DND-41 (cell line): ENCODE data around the gene CLEC19A.

Source experiments
- EZH2 ChIP-seq: IDR thresholded peaks from 3 replicates; pipeline ENCODE4 v1.6.1; 2012; ENCODE audit warnings: borderline replicate concordance, low read depth, mild to moderate bottlenecking, moderate library complexity, low read length, inconsistent platforms; ENCODE audit not compliant: severe bottlenecking
- TF ChIP-seq, protein P1 (sequence below): IDR thresholded peaks from 2 replicates; pipeline ENCODE4 v1.5.1; 2012; ENCODE audit warnings: borderline replicate concordance, low read length, moderate library complexity, mild to moderate bottlenecking; ENCODE audit not compliant: poor library complexity, severe bottlenecking; ENCODE audit errors: extremely low read depth

DNA sequence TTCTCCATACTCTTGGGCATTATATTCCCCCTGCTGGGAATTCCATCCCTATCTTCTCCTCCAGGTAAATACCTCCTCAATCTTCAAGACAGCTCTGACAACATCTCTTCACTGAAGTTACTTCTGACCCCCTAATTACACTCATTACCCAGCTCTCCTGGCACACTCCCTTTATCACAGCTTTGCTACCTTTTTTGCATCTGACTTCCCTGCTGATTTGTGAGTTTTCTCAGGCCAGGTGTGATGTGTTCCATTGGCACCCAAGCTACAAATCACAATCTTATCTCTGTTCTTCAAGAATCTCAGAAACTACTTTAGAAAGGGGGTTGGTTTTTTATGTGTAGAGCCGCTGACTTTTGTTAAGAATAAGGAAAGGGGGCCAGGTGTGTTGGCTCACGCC lies 14.0 kb downstream of the CLEC19A start:
- TF ChIP-seq, protein P1, sequence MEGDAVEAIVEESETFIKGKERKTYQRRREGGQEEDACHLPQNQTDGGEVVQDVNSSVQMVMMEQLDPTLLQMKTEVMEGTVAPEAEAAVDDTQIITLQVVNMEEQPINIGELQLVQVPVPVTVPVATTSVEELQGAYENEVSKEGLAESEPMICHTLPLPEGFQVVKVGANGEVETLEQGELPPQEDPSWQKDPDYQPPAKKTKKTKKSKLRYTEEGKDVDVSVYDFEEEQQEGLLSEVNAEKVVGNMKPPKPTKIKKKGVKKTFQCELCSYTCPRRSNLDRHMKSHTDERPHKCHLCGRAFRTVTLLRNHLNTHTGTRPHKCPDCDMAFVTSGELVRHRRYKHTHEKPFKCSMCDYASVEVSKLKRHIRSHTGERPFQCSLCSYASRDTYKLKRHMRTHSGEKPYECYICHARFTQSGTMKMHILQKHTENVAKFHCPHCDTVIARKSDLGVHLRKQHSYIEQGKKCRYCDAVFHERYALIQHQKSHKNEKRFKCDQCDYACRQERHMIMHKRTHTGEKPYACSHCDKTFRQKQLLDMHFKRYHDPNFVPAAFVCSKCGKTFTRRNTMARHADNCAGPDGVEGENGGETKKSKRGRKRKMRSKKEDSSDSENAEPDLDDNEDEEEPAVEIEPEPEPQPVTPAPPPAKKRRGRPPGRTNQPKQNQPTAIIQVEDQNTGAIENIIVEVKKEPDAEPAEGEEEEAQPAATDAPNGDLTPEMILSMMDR: no peak
- no peak for TF ChIP-seq EZH2
